IMR-90 (cell line): Measurements from ENCODE around the gene ZNF410.
"Not testable (repeated sequence)": the region's sequence is repeated elsewhere in the genome, so short reads cannot be mapped to it uniquely, and the experiment has no call there.

ENCODE experiments used
- BHLHE40 ChIP-seq: fragments of 150-350 bp; IDR thresholded peaks from 2 replicates; pipeline ENCODE4 v1.6.1; 2016; ENCODE audit warnings: mild to moderate bottlenecking, low read depth, low read length
- CEBPB ChIP-seq: IDR thresholded peaks from 2 replicates; pipeline ENCODE4 v1.6.1; 2012; ENCODE audit warnings: low read depth, low read length, improper control_type of control experiment
- CTCF ChIP-seq: conservative IDR thresholded peaks from 2 replicates; pipeline ENCODE4 v1.5.1; 2012; ENCODE audit warnings: mild to moderate bottlenecking, low read depth, low read length, improper control_type of control experiment
- FOS ChIP-seq: fragments of 150-350 bp; IDR thresholded peaks from 2 replicates; pipeline ENCODE4 v1.6.1; 2016; ENCODE audit warnings: low read depth, low read length
- MAFK ChIP-seq: IDR thresholded peaks from 2 replicates; pipeline ENCODE4 v1.6.1; 2012; ENCODE audit warnings: low read depth, low read length, improper control_type of control experiment
- MAZ ChIP-seq: IDR thresholded peaks from 2 replicates; pipeline ENCODE4 v1.6.1; 2012; ENCODE audit warnings: low read depth, mild to moderate bottlenecking, low read length, improper control_type of control experiment, moderate library complexity, borderline replicate concordance
- POLR2A ChIP-seq: IDR thresholded peaks from 2 replicates; pipeline ENCODE4 v1.6.1; 2012; ENCODE audit warnings: mild to moderate bottlenecking, low read depth, low read length
- RAD21 ChIP-seq: IDR thresholded peaks from 2 replicates; pipeline ENCODE4 v1.6.1; 2012; ENCODE audit warnings: low read length, improper control_type of control experiment
- RCOR1 ChIP-seq: IDR thresholded peaks from 2 replicates; pipeline ENCODE4 v1.6.1; 2012; ENCODE audit warnings: mild to moderate bottlenecking, low read length, improper control_type of control experiment; ENCODE audit not compliant: insufficient replicate concordance
- SMC3 ChIP-seq: fragments of 150-350 bp; IDR thresholded peaks from 2 replicates; pipeline ENCODE4 v1.6.1; 2016; ENCODE audit warnings: low read depth, mild to moderate bottlenecking, antibody characterized with exemption, low read length, moderate library complexity

- TF ChIP-seq CTCF, FOS, RAD21, POLR2A, BHLHE40, CEBPB, RCOR1, SMC3, MAZ, MAFK: not testable (repeated sequence)
Observed at GRCh38 chr14:73919457-73919856, 32.8 kb downstream of the ZNF410 start.
